DMS79 (cell line): ENCODE data around the gene ZNF330.
A peak's percentile ranks its signal among the peaks of the same experiment; 100 is the strongest.
"Not testable (repeated sequence)": the region's sequence is repeated elsewhere in the genome, so short reads cannot be mapped to it uniquely, and the experiment has no call there.

Experiments
- DNase-seq: peaks from one replicate; lab custom pipeline; 2025; lab: John Stamatoyannopoulos, UW

The ZNF330 gene

DNA sequence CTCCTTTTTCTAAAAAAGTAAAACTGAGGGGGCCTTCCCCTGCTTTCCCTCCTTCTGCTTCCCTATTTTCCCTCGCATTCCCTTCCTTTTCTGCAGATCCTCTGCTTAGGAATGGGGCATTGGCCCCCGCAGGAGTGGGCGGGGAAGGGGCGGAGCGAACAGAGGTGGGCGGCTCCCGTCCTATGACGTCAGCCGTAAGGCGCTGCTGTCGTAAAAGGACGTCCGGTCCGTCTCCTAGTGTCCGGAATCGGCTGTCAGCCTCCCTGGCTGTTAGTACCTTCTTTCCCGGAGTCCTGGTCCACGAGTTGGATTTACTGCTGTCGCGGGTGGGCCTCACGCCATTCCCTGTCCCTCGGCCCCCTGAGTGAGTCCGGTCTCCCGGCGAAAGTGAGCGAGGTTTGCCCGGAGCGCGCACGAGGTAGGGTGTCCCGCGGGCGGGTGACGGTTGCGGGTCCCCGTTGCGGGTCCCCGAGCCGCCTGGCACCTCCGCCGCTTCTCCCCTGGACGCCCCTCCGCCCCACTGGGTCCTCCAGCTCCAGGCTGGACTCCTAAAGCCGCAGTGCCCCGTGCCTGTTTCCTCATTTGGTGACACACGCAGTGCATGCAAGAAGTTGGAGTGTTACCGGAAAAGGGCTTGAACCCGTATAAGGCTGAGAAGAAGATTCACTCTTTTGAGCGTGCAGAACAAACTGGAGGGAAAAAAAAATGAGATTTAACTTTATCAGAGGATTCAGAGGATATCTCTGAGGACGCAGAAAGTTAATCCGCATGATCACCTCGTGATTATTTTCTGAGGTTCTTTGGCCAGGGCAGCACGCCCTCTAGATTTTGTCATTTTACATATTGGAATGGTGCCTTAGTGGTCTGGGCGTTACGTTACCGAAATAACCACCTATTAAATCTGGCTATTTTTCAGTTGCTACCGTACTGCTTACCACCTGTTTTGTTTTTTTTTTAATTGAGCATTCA lies at the start of gene ZNF330:
Gene ZNF330, plus strand, starts transcription at position 205 of the 969 bp plus-strand sequence. CDS start 1,477 bp downstream, outside the sequence.
- peak; percentile 7 for DNase-seq

DNA sequence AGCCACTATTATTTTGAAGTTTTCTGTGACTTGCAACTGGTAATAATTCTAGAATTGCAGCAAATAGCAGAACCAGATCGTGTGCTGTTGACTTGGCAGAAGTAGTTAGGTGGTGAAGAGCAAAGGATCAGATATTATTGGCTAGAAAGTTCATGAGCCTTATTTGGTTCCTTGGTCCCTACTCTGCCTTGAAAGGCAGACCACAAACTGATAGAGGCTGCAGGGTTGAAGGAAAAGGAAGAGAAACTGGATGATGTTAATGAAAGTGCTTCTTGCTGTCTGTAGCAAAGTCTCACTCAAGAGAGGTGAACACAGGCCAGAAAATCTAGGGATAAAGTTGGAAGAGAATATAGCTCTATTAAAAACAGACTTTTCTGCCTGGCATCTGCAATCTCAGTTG lies 46.2 kb upstream of the ZNF330 start:
- no peak for DNase-seq

DNA sequence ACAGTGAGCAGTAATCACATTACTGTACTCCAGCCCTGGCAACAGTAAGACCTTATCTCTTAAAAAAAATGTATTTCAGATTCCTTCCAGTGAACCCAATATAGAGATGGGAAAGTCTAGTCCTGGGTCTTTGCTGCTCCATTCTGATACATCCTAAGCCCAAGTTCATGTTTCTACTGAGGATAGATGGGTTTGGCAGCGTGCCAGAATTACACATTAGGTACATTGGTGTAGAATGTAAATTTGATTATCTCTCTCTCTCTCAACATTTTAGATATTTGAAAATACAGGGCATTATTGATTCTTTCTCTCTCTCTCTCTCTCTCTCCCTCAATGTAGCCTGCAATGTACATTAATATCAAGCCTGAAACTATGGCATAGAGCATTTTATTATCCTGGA lies 43.5 kb upstream of the ZNF330 start:
- no peak for DNase-seq

DNA sequence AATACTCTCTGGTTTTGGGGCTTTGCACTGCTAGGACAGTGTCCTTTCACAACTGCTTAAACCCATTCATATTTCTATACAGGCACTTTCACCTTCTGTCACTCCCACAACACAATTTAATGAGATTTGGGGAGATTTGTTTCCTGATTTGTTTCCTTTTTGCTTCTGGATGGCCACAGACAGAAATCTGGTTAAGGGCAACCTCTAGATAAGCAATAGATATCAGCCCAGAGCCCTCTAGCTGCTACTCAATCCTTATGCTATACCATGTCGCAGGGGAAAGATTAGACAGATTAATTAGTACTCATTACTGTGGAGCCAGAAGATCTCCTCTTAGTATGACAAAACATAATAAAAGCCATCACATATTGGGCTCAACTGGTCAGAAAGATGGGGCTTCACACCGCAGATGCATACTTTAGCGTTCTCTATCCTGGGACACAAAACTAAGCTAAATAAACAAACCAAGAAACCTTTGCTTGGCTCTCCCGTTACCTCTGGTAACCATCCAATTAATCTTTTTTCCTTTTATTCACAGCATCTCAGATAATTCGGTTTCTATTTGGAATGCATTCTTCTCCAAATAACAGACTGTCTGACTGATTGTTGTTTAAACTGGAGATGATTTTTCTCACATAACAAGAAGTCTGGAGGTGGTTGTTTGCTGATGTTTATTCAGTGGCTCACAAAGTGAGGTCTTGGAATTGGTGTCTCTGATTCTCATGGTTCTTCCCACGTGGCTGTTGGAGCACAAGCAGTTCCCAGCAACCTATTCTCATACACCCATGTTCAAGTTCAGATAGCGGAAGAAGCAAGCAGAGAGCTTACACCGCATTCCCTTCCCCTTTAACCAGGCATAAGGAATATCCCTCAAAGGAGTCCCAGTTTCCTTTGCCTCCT lies 41.0 kb upstream of the ZNF330 start:
- no peak for DNase-seq

DNA sequence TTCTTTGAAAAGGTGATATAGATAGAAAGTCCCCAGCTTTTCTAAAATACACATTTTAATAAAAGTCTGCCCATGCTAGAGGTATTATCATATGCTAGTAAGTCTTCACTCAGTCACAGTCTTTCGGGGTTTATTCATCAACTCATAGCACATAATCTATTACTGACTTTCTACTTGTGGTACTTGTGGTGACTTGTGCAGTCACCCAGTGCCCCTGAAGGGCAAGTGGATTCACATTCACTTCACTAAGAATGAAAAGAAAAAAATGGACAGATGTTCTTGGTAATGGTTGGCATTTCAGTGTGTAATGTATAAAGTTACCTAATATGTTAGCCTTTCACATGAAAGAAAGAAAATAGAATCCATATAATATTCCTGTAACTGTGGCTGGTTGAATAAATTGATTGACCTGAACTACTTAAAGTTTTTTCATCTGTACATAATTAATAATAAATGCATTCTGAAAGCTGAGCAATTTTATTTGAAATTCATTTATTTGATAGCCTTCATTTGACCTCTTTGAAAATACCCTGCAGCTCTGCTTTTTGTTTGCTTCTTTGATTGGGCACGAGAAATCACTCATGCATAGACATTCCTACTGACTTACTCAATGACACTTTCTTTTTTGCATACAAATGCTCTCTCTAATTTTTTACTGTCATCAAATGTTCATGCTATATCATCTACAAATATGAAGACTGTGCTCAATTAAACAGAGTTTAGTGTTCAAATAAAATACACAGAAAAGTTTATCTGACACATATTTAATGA lies 39.5 kb upstream of the ZNF330 start:
- no peak for DNase-seq

DNA sequence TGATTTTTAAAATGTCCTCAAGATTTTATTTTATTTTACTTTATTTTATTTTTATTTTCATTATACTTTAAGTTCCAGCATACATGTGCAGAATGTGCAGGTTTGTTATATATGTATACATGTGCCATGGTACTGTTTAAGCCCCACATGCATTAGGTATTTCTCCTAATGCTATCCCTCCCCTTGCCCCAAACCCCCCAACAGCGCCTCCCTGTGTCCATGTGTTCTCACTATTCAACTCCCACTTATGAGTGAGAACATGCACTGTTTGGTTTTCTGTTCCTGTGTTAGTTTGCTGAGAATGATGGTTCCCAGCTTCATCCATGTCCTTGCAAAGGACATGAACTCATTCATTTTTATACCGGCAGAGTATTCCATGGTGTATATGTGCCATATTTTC lies 37.2 kb upstream of the ZNF330 start:
- not testable (repeated sequence) for DNase-seq

DNA sequence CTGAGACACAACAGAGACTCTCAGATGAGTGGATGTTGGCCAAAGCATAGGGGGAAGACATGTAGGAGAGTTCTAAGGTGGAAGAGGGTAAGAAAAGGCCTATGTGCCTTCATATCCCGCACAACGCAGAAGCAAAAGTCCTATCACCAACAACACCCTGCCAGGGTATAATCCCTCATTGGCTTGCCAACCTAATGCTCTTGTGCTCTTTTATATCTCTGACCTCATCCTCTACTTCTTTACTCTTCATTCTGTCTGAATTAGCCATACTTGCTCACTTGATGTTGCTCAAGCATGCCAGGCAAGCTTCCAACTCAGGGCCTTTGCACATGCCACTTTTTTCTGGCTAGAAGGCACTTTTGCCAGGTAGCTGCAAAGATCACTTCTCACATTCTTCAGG lies 28.1 kb upstream of the ZNF330 start:
- no peak for DNase-seq

DNA sequence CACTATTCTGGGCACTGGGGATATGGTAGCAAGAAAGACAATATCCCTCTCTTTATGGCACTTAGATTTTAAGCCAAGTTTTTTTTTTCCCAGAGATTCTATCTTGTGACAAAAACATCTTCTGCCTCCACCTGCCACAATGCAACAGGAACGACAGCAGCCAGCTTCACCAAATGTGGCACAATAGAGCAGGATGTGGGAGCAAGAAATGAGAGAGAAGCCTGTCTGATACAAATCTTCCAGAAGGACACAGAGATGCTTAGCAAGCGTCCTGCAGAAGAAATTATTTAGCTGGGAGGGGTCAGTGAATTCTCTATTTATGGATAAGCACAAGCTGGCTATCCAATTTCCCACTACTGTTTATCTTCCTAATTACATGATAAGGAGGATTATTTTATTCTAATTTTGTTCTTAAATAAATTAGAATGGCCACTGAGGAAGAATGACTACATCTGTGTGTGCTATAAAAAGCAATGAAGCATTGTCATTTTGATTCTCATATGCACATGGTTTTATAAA lies 27.1 kb upstream of the ZNF330 start:
- DNase-seq: no peak

DNA sequence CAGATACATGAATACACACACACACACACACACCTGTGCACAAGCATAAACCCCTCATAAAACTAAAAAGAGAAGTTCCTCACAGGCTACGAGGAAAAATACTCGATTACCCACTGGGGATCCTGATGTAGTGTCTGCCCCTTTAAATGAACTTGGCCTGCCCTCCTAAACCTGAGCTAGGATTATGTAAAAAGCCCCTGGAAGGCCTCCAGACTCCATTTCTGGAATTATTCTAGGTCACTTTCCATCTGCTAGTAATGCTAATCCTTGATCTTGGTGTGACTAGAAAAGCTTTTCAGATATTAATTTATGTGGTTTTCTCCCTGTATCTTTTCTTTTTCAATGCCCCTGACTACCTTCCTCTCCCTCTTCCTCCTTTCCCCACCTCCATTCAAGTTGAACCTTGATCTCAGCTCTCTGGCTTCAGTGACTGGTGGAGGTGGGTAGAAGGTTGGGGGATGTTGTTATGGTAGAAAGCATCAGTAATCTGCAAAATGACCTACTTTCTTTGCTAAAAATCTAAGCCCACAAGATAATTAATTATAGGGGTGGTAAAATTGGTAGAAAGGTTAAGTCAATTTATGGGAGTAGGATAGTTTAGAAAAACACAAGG lies 25.5 kb upstream of the ZNF330 start:
- no peak for DNase-seq

DNA sequence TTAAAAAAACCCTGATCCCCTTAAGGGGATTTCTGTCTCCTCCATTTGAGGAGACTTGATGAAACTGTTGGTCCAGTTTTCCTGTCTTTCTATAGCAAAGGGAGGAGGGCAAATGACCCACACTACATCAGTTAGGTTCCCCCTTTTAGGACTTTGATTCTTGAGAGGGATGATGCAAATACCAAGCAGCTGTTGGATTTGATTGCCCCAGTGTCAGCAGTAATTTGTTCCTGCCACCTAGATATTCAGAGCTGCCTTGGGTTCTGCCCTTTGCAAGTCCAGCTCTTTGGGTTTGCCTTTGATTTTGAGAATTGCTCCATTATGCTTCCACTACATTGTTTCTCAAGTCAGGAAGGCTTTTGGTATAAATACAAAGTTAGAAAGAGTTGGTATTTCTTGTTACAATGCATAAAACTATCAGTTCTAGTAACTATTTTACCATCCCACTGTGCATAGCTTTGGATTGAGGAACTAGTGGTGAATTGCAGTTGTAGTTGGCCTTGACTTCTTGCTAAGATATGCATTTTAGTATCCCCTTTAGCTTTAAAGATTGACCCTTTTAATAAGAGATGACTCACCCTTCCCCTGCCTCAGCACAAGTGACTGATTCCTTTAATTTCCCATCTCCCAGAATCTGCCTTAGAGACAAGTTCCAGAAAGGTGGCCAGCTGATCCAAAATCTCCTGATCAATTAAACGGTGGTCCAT lies 24.3 kb upstream of the ZNF330 start:
- no peak for DNase-seq

DNA sequence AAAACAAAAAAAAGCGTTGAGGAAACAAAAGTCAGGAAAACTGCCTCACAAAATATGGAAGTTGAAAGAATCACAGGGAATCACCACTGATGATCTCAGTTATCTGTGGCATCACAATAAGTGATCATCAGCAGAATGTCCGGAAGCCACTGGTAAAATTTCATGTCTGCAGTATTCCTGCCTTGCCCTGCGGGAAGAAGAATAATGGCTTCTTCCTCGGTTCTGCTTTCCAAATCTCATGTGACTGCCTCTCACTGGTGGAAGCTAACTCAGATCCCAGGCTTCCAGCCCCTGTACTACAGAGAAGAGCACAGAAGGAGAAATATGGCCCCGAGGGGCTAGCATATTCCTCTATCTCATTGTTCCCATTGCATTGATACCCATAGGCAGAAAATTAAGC lies 12.7 kb upstream of the ZNF330 start:
- DNase-seq: no peak

DNA sequence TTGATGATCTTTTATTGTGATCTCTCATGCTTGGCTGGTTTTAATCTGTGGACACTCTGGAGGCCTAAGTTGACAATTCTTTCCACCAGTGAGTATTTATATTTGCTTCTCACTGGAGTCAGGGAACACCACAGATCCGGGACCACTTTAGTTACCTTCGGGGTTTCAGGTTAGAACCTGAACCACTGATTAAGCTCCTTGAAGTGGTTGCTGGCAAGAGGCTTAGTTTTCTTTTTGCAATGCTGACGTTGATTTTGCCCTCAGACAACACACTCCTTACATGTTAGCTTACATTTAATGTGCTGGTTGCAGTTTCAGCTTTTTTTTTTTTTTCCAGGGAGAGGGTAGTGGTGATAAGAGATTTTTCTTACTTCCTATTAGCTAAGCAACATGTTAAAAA lies 10.5 kb upstream of the ZNF330 start:
- no peak for DNase-seq

DNA sequence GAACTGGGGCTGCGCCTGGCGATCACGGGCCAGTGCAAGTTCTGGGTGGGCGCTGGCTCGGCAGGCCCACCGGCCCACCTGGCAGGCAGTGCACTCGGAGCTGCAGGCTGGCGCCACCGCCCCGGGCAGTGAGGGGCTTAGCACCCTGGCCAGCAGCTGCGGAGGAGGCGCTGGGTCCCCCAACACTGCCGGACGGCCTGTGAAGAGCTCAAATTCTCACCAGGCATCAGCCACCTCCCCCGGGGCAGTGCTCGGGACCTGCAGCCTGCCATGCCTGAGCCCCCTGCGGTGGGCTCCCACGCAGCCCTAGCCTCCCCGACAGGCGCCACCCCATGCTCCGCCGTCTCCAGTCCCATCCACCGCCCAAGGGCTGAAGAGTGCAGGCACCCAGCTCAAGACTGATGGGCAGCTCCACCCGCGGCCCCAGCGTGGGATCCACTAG lies 7.1 kb upstream of the ZNF330 start:
- no peak for DNase-seq

DNA sequence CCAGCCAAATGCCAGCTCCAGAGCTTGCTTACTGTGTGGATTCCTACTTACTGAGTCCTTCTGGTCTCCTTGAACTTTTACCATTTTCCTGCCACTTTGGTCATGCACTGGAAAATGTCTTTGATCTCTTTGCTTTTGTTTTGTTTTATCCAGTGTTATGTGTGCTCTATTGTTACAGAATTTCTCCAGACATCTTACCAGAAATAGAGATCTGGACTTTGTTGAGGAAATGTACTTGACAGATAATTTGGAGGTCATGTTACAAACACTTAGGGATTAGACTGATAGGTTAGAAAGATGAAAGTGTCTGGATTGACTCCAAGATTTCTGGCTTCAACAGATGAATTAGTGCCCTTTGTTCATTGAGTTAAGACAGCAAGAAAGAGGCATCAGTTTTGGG lies 5.7 kb upstream of the ZNF330 start:
- no peak for DNase-seq

DNA sequence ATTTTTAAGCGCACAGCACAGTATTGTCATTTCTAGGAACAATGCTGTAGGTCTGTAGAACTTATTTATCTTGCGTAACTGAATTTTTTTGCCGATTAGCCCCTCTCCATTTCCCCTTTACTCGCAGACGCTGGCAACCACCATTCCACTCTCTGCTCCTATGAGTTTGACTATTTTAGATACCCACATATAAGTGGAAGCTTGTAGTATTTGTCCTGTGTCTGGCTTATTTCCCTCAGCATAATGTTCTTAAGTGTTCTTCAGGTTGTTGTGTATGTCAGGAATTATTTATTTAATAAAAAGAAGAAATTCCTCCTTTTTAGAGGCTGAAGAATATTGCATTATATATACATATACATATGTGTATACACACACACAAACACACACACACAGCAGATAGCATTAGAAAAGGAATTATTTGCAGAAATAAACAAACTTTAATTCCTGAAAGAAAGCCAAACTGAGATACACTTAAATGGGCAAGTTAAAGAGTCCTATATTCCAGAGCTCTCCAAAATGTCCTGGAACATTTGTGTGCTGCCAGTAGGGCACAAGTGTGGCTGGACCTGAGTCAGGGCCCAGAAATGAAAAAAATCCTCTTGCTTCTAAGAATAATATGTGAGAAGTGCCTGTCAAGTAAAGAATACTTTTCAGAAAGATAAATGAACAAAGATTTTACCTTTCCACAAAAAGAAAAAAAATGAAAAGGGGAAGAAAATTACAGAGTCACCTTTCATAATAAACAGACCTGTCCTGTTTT lies 4.5 kb upstream of the ZNF330 start:
- no peak for DNase-seq

DNA sequence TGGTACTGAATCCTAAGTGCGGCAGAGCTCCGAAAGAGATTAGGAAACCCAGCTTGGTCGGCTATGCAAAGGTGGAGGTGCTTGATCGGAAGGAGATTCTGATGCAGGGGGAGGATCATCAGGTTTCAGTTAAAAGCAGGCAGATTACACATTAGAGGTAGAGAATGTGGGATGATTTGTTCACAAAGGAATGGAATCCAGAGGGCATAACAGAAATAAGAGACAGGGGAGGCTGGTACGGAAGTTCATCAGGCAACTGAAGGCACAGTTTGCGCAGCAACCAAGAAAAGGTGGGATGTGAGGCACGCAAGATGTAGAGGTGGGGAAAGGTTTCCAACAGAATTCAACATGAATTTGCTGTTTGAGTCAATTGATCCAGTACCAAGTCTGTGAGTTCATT lies 424 bp upstream of the ZNF330 start:
- no peak for DNase-seq

DNA sequence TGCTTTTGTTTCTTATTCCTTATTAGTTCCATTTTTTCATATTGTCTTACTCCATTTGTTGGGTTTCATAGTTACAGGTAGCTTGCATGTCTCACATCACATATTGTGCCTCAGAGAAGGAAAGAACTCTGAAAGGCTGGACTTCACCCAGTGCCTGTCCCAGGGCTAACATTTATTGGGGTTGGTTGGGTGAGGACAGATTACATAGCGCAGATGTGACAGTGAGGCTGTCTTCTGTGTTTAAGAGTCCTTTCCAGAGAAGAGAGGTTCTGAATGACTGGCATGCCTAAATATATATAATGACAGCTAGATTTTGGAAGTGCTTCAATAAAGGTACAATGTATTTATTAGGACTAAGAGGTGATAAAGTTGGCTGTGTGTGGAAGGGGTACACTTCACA lies 2.7 kb downstream of the ZNF330 start:
- no peak for DNase-seq

DNA sequence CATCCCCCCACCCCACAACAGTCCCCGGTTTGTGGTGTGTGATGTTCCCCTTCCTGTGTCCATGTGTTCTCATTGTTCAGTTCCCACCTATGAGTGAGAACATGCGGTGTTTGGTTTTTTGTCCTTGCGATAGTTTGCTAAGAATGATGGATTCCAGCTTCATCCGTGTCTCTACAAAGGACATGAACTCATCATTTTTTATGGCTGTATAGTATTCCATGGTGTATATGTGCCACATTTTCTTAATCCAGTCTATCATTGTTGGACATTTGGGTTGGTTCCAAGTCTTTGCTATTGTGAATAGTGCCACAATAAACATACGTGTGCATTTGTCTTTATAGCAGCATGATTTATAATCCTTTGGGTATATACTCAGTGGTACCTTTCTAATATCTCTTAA lies 6.6 kb downstream of the ZNF330 start:
- not testable (repeated sequence) for DNase-seq

DNA sequence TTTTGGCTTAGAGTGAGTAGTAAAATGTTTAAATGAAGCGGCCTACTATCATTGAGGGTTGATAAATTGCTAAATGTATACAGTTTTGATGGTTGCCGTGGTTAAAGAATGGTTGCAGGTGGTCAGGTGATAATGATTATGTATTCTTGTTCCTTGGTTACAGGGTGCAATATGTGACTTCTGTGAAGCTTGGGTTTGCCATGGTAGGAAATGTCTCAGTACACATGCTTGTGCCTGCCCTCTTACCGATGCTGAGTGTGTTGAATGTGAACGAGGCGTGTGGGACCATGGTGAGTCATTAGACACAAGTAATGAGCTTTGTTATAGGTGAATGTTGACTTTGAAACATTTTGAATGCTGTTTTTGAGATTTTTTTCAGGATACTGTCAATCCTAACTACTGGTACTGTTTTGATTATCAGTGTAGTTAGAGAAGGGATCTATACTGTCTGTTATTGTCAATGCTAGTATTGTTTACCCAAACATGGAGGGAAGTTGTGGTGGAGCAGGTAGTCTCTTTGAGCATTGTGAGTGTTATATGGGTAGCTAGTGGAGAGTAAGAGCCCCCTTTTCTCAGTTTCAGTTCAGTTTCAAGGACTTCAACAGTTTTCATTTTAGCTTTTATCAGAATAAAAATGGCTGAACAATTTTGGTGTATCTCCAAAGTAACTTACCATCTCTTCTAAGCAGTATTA lies 8.9 kb downstream of the ZNF330 start:
- DNase-seq: no peak
